ENCODE data around the gene RAB37.

DNA sequence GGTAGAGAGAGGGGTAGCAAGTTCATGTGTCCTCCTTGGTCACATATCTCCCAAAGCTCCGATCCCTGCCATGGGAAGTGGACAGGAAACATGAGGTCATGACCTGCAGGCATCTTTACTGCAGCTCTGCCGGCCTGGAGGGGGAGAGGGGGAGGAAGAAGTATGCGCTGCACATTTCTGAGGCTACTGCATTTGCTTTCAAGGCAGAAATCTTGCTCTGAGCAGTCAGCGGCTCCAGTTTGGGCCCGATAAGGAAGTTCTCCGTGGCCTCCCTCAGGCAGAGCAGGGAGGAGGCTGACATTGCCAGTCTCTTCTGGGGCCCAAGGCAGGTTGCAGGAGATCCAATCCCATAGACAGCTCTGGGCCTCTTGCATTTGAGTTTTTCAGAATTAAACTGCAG is 9.9 kb downstream of the RAB37 start:
- TF ChIP-seq, protein P1, sequence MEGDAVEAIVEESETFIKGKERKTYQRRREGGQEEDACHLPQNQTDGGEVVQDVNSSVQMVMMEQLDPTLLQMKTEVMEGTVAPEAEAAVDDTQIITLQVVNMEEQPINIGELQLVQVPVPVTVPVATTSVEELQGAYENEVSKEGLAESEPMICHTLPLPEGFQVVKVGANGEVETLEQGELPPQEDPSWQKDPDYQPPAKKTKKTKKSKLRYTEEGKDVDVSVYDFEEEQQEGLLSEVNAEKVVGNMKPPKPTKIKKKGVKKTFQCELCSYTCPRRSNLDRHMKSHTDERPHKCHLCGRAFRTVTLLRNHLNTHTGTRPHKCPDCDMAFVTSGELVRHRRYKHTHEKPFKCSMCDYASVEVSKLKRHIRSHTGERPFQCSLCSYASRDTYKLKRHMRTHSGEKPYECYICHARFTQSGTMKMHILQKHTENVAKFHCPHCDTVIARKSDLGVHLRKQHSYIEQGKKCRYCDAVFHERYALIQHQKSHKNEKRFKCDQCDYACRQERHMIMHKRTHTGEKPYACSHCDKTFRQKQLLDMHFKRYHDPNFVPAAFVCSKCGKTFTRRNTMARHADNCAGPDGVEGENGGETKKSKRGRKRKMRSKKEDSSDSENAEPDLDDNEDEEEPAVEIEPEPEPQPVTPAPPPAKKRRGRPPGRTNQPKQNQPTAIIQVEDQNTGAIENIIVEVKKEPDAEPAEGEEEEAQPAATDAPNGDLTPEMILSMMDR (IDR thresholded peaks at IDR 0.05), result no peak
- TF ChIP-seq POLR2A (IDR thresholded peaks at IDR 0.05), result no peak

Data from lower leg skin (tissue), 3 donors.